Liver (tissue), 3 donors: Measurements from ENCODE around the gene CAPNS2.

Source experiments
- FOXA1 ChIP-seq: IDR thresholded peaks from 2 replicates; pipeline ENCODE4 v1.6.1; 2016; ENCODE audit warnings: antibody characterized with exemption
- JUND ChIP-seq, 2 donors: IDR thresholded peaks; 2 replicates each; pipeline ENCODE4 v1.6.1; 2016; ENCODE audit warnings: antibody characterized with exemption in 2 of 2
- TAF1 ChIP-seq: conservative IDR thresholded peaks from 2 replicates; pipeline ENCODE4 v1.6.1; 2016; ENCODE audit warnings: antibody characterized with exemption, mild to moderate bottlenecking
- TF ChIP-seq, protein P1 (sequence below): fragments of 150-350 bp; IDR thresholded peaks from 2 replicates; pipeline ENCODE4 v1.5.1; 2017; ENCODE audit warnings: improper control_type of control experiment, low read depth, low read length; ENCODE audit not compliant: missing input control
- TF ChIP-seq, protein P2 (sequence below): IDR thresholded peaks from 2 replicates; pipeline ENCODE4 v1.6.1; 2016; ENCODE audit warnings: antibody characterized with exemption
- donor health status: healthy.
- donor health status: healthy.

DNA sequence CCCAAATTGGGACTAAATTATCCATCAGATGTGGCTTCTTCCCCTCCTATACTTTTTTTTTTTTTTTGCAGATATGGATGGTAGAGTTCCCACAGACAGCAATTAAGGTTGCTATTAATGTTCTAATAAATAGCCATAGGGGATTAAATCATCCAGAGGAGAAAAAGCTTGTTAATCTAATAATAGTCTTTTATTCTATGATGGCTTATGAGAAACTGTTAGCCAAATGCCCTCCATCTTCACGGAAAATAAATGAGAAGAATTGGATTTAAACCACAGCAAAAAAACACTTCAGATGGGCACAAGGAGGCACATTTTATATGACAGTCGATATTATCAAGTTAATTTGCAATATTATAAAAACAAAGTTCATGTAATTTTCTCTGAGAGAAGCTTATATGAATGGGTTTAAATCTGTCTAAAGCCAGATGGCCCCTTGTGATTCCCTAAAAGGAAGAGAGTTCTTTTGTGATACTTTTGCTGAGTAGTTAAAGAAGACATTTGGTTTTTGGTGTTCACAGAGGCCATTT lies 5.1 kb upstream of the CAPNS2 start:
- TF ChIP-seq, protein P1, sequence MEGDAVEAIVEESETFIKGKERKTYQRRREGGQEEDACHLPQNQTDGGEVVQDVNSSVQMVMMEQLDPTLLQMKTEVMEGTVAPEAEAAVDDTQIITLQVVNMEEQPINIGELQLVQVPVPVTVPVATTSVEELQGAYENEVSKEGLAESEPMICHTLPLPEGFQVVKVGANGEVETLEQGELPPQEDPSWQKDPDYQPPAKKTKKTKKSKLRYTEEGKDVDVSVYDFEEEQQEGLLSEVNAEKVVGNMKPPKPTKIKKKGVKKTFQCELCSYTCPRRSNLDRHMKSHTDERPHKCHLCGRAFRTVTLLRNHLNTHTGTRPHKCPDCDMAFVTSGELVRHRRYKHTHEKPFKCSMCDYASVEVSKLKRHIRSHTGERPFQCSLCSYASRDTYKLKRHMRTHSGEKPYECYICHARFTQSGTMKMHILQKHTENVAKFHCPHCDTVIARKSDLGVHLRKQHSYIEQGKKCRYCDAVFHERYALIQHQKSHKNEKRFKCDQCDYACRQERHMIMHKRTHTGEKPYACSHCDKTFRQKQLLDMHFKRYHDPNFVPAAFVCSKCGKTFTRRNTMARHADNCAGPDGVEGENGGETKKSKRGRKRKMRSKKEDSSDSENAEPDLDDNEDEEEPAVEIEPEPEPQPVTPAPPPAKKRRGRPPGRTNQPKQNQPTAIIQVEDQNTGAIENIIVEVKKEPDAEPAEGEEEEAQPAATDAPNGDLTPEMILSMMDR: no peak
- TF ChIP-seq, protein P2, sequence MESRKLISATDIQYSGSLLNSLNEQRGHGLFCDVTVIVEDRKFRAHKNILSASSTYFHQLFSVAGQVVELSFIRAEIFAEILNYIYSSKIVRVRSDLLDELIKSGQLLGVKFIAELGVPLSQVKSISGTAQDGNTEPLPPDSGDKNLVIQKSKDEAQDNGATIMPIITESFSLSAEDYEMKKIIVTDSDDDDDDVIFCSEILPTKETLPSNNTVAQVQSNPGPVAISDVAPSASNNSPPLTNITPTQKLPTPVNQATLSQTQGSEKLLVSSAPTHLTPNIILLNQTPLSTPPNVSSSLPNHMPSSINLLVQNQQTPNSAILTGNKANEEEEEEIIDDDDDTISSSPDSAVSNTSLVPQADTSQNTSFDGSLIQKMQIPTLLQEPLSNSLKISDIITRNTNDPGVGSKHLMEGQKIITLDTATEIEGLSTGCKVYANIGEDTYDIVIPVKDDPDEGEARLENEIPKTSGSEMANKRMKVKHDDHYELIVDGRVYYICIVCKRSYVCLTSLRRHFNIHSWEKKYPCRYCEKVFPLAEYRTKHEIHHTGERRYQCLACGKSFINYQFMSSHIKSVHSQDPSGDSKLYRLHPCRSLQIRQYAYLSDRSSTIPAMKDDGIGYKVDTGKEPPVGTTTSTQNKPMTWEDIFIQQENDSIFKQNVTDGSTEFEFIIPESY: no peak
- TF ChIP-seq FOXA1: no peak
- TF ChIP-seq TAF1: no peak
- TF ChIP-seq JUND (IDR thresholded peaks at IDR 0.05): no peak
